ES-I3 (cell line): Measurements from ENCODE around the gene TRIM28.

ENCODE experiments used
- H3K36me3 ChIP-seq: 2 replicates; pipeline ENCODE4 v1.6.1; 2013; ENCODE audit warnings: mild to moderate bottlenecking, low read length, control low read depth, moderate library complexity; ENCODE audit not compliant: insufficient read depth
- H3K4me1 ChIP-seq: 2 replicates; pipeline ENCODE4 v1.6.1; 2013; ENCODE audit warnings: mild to moderate bottlenecking, control low read depth, low read length; ENCODE audit not compliant: insufficient read depth
- H3K9ac ChIP-seq: 2 replicates; pipeline ENCODE4 v1.6.1; 2013; ENCODE audit warnings: low read depth, mild to moderate bottlenecking, low read length, moderate library complexity
- H3K9me3 ChIP-seq: 2 replicates; pipeline ENCODE4 v1.6.1; 2013; ENCODE audit warnings: mild to moderate bottlenecking, low read length, moderate library complexity; ENCODE audit not compliant: control insufficient read depth, insufficient read depth

The TRIM28 gene

GRCh38 chr19:58550362-58551122 lies 6.7 kb downstream of the TRIM28 start:
- Histone ChIP-seq H3K4me1 (no peaks in the 10 kb centered on the region; the same call in 1 of the 2 replicates), H3K9me3 (no peaks in the 10 kb centered on the region), H3K36me3 (peaks cover 40% of the 10 kb centered on the region), H3K9ac (no peak overlapping the region)

GRCh38 chr19:58551123-58551497 lies 7.2 kb downstream of the TRIM28 start:
- Histone ChIP-seq H3K9ac (no peak overlapping the region), H3K9me3 (no peaks in the 10 kb centered on the region), H3K4me1 (no peaks in the 10 kb centered on the region; the same call in 1 of the 2 replicates), H3K36me3 (peaks cover 42% of the 10 kb centered on the region)

- Histone ChIP-seq H3K36me3 (peaks cover 36% of the 10 kb centered on the region), H3K9me3 (no peaks in the 10 kb centered on the region), H3K9ac (no peak overlapping the region), H3K4me1 (no peaks in the 10 kb centered on the region; the same call in 1 of the 2 replicates)
Observed at GRCh38 chr19:58551577-58552471, 8.0 kb downstream of the TRIM28 start.

- Histone ChIP-seq H3K9ac (no peak overlapping the region), H3K4me1 (no peaks in the 10 kb centered on the region; the same call in 1 of the 2 replicates), H3K9me3 (no peaks in the 10 kb centered on the region), H3K36me3 (peaks cover 29% of the 10 kb centered on the region)
Observed at GRCh38 chr19:58552655-58553054, 8.8 kb downstream of the TRIM28 start.

- Histone ChIP-seq H3K9ac (peak overlapping the region; percentile 94), H3K36me3 (peaks cover 20% of the 10 kb centered on the region), H3K9me3 (no peaks in the 10 kb centered on the region), H3K4me1 (no peaks in the 10 kb centered on the region; the same call in 1 of the 2 replicates)
Observed at GRCh38 chr19:58553799-58554493, 10.1 kb downstream of the TRIM28 start.

- Histone ChIP-seq H3K9ac (peak within 1 kb of the TSS; percentile 94), H3K9me3 (no peaks in the 10 kb centered on the region), H3K4me1 (peaks cover under 1% of the 10 kb centered on the region; the same call in 1 of the 2 replicates), H3K36me3 (peaks cover 13% of the 10 kb centered on the region)
Observed at GRCh38 chr19:58554494-58555368, 10.9 kb downstream of the TRIM28 start, which contains the start of gene CHMP2A. CHMP2A (minus strand) TSS chr19:58555105; CDS start chr19:58554212, 893 bp downstream.

- peaks cover 12% of the 10 kb centered on the region for H3K36me3 ChIP-seq
- no peaks in the 10 kb centered on the region for H3K9me3 ChIP-seq
- peak overlapping the region; percentile 94 for H3K9ac ChIP-seq
- H3K4me1 ChIP-seq = peaks cover 4% of the 10 kb centered on the region; the same call in 1 of the 2 replicates
Observed at GRCh38 chr19:58555369-58555885, 11.6 kb downstream of the TRIM28 start.

GRCh38 chr19:58555920-58556621 lies 12.2 kb downstream of the TRIM28 start:
- Histone ChIP-seq H3K36me3 (peaks cover 9% of the 10 kb centered on the region; the same call in 1 of the 2 replicates), H3K9me3 (no peaks in the 10 kb centered on the region), H3K4me1 (peaks cover 4% of the 10 kb centered on the region; the same call in 1 of the 2 replicates), H3K9ac (no peak overlapping the region)

- Histone ChIP-seq H3K4me1 (peaks cover 4% of the 10 kb centered on the region; the same call in 1 of the 2 replicates), H3K36me3 (peaks cover 5% of the 10 kb centered on the region; the same call in 1 of the 2 replicates), H3K9ac (peak overlapping the region; percentile 91; the same call in 1 of the 2 replicates), H3K9me3 (no peaks in the 10 kb centered on the region)
Observed at GRCh38 chr19:58556622-58557220, 12.9 kb downstream of the TRIM28 start.

- Histone ChIP-seq H3K9me3 (no peaks in the 10 kb centered on the region), H3K9ac (peak overlapping the region; percentile 91), H3K36me3 (peaks cover 2% of the 10 kb centered on the region; the same call in 1 of the 2 replicates), H3K4me1 (peaks cover 4% of the 10 kb centered on the region; the same call in 1 of the 2 replicates)
Observed at GRCh38 chr19:58557221-58558065, 13.6 kb downstream of the TRIM28 start.

- H3K4me1 ChIP-seq = peaks cover 4% of the 10 kb centered on the region; the same call in 1 of the 2 replicates
- H3K9ac ChIP-seq = peak within 1 kb of the TSS; percentile 91
- peaks cover 2% of the 10 kb centered on the region; the same call in 1 of the 2 replicates for H3K36me3 ChIP-seq
- H3K9me3 ChIP-seq = no peaks in the 10 kb centered on the region
Observed at GRCh38 chr19:58558066-58558622, 14.3 kb downstream of the TRIM28 start, which contains the start of gene UBE2M. UBE2M (minus strand) TSS chr19:58558611; CDS start chr19:58558381, 230 bp downstream.
